ENCODE results near the gene THAP3. TPM values are rescaled to one million over a fixed set of nuclear protein-coding genes. Genes with fewer than 3 reads are reported as not detected.

Gene THAP3
- total RNA-seq, 1 experiment from 2014 or later: 54.6 TPM

- no peaks in the 10 kb centered on the region for H3K27me3 ChIP-seq (ENCODE audit: low read length)
- H3K4me2 ChIP-seq (ENCODE audit: low read length): peak overlapping the region; percentile 92
- peaks cover 41% of the 10 kb centered on the region for H4K20me1 ChIP-seq (ENCODE audit: low read length)
- H3F3A ChIP-seq (ENCODE audit: low read length, unreplicated experiment): no peaks in the 10 kb centered on the region
- CTCF ChIA-PET: interaction anchor here (1.1 kb wide), 1 partner anchor 47 kb away, joined by 3 read pairs; the partner anchor contains the start of gene NOL9
- peak overlapping the region; percentile 93 for H3K27ac ChIP-seq (ENCODE audit: low read length)
- H3K9me2 ChIP-seq (replicated peaks; ENCODE audit: low read length): no peaks in the 10 kb centered on the region
- peak; percentile 60 for ATAC-seq
- no peaks in the 10 kb centered on the region for H3K9me3 ChIP-seq (ENCODE audit: low read length)
- peaks cover 23% of the 10 kb centered on the region for H3K36me3 ChIP-seq (ENCODE audit: low read depth, low read length)
- peaks cover 63% of the 10 kb centered on the region for H3K79me2 ChIP-seq (ENCODE audit: low read length)
- peak overlapping the region; percentile 86 for H3K4me3 ChIP-seq (ENCODE audit: low read length)
- H2AFZ ChIP-seq (ENCODE audit: low read length): peak overlapping the region; percentile 51; the same call in 1 of the 2 replicates
- peak; percentile 100 for DNase-seq
- intact Hi-C loops (cut with micrococcal nuclease): loop anchor here (1.0 kb wide), 5 partner anchors 11 to 110 kb away; partner anchors contain the start of genes NOL9, PLEKHG5 and ZBTB48
- POLR2A ChIA-PET (ENCODE audit: unreplicated experiment): no interaction called here
- no peak for TF ChIP-seq EZH2 (IDR thresholded peaks at IDR 0.05; ENCODE audit: low read length, unreplicated experiment)
- TF ChIP-seq EZH2phosphoT487 (IDR thresholded peaks at IDR 0.05; ENCODE audit: borderline replicate concordance, low read length): peak; percentile 76; the same call in 1 of the 2 replicates
- TF ChIP-seq CTCF (conservative IDR thresholded peaks at IDR 0.05; ENCODE audit: low read depth, low read length): no peak; the same call in 1 of the 2 replicates
- BruUV-seq (replicated peaks): TSS peak; percentile 85
- peaks cover 30% of the 10 kb centered on the region for H3K4me1 ChIP-seq (ENCODE audit: insufficient read depth, low read length)
- H3K9ac ChIP-seq (ENCODE audit: low read length): peak overlapping the region; percentile 91
These were observed 23.4 kb upstream of the THAP3 start for GRCh38 chr1:6601049-6601922.

GRCh38 chr1:6601923-6602668 lies 22.6 kb upstream of the THAP3 start:
- Histone ChIP-seq H3K27me3 (ENCODE audit: low read length) (no peaks in the 10 kb centered on the region), H3K36me3 (ENCODE audit: low read depth, low read length) (peaks cover 15% of the 10 kb centered on the region), H3K4me2 (ENCODE audit: low read length) (peak overlapping the region; percentile 92), H4K20me1 (ENCODE audit: low read length) (peaks cover 33% of the 10 kb centered on the region), H3K4me3 (ENCODE audit: low read length) (peak overlapping the region; percentile 86), H3K4me1 (ENCODE audit: insufficient read depth, low read length) (peaks cover 30% of the 10 kb centered on the region), H3K9ac (ENCODE audit: low read length) (peak overlapping the region; percentile 91), H2AFZ (ENCODE audit: low read length) (peak overlapping the region; percentile 51), H3K27ac (ENCODE audit: low read length) (peak overlapping the region; percentile 93), H3K9me3 (ENCODE audit: low read length) (no peaks in the 10 kb centered on the region), H3K79me2 (ENCODE audit: low read length) (peaks cover 55% of the 10 kb centered on the region), H3K9me2 (replicated peaks; ENCODE audit: low read length) (no peaks in the 10 kb centered on the region), H3F3A (ENCODE audit: low read length, unreplicated experiment) (no peaks in the 10 kb centered on the region)
- CTCF ChIA-PET: interaction anchor here (1.1 kb wide), 1 partner anchor 48 kb away, joined by 3 read pairs; the partner anchor contains the start of gene NOL9
- intact Hi-C loops (cut with micrococcal nuclease): loop anchor here (1.0 kb wide), 5 partner anchors 10 to 111 kb away; partner anchors contain the start of genes NOL9, PLEKHG5 and ZBTB48
- TF ChIP-seq EZH2phosphoT487 (IDR thresholded peaks at IDR 0.05; ENCODE audit: borderline replicate concordance, low read length): peak; percentile 82
- TF ChIP-seq CTCF (conservative IDR thresholded peaks at IDR 0.05; ENCODE audit: low read depth, low read length): no peak
- POLR2A ChIA-PET (ENCODE audit: unreplicated experiment): interaction anchor here (0.5 to 1.3 kb wide), 2 partner anchors 22 to 45 kb away, joined by 3 to 12 read pairs; partner anchors contain the start of gene ZBTB48
- BruUV-seq (replicated peaks): no TSS peak
- ATAC-seq (peak; percentile 16), DNase-seq (peak; percentile 57)
